GM23248 (cell line): ENCODE measurements around the gene ZNF563. TPM values are rescaled to one million over a fixed set of nuclear protein-coding genes. Genes with fewer than 3 reads are reported as not detected.

Experiments
- DNase-seq: peaks from one replicate; pipeline ENCODE4 v3.0.0-alpha.2; 2015
- H2AFZ ChIP-seq: fragments of 200-600 bp; sonication (generic); 2 replicates; pipeline ENCODE4 v1.6.1; 2016; ENCODE audit warnings: antibody characterized with exemption
- H3F3A ChIP-seq: fragments of 200-600 bp; sonication (generic); 2 replicates; pipeline ENCODE4 v1.6.1; 2016; ENCODE audit warnings: mild to moderate bottlenecking, antibody characterized with exemption, mixed run types; ENCODE audit not compliant: insufficient read depth
- H3K27ac ChIP-seq: fragments of 200-600 bp; sonication (generic); 2 replicates; pipeline ENCODE4 v1.5.1; 2016; ENCODE audit warnings: mild to moderate bottlenecking
- H3K27me3 ChIP-seq: fragments of 200-600 bp; sonication (generic); replicated peaks from 2 replicates; pipeline ENCODE4 v1.6.1; 2016; ENCODE audit warnings: mild to moderate bottlenecking; ENCODE audit not compliant: insufficient read depth
- H3K36me3 ChIP-seq: fragments of 200-600 bp; sonication (generic); 2 replicates; pipeline ENCODE4 v1.6.1; 2016; ENCODE audit warnings: low read depth, mild to moderate bottlenecking
- H3K4me1 ChIP-seq: fragments of 200-600 bp; sonication (generic); 2 replicates; pipeline ENCODE4 v1.6.1; 2016; ENCODE audit warnings: mild to moderate bottlenecking; ENCODE audit not compliant: insufficient read depth
- H3K4me2 ChIP-seq: fragments of 200-600 bp; sonication (generic); one replicate; pipeline ENCODE4 v1.6.1; 2016; ENCODE audit warnings: mild to moderate bottlenecking; ENCODE audit not compliant: unreplicated experiment
- H3K4me3 ChIP-seq: fragments of 200-600 bp; sonication (generic); 2 replicates; pipeline ENCODE4 v1.5.1; 2016; ENCODE audit warnings: mild to moderate bottlenecking
- H3K79me2 ChIP-seq: fragments of 200-600 bp; sonication (generic); 2 replicates; pipeline ENCODE4 v1.6.1; 2016; ENCODE audit warnings: mild to moderate bottlenecking; ENCODE audit not compliant: insufficient read depth
- H3K9ac ChIP-seq: fragments of 200-600 bp; sonication (generic); 2 replicates; pipeline ENCODE4 v1.6.1; 2016; ENCODE audit warnings: mild to moderate bottlenecking
- H3K9me2 ChIP-seq: fragments of 200-600 bp; sonication (generic); 2 replicates; pipeline ENCODE4 v1.6.1; 2016; ENCODE audit warnings: mixed run types, mild to moderate bottlenecking, moderate library complexity; ENCODE audit not compliant: insufficient read depth
- H3K9me3 ChIP-seq: fragments of 200-600 bp; sonication (generic); one replicate; pipeline ENCODE4 v1.6.1; 2017; ENCODE audit warnings: low read depth
- H4K20me1 ChIP-seq: fragments of 200-600 bp; sonication (generic); 2 replicates; pipeline ENCODE4 v1.6.0; 2016; ENCODE audit not compliant: insufficient read depth
- EZH2 ChIP-seq: fragments of 200-600 bp; sonication (generic); IDR thresholded peaks from 2 replicates; pipeline ENCODE4 v1.6.1; 2018; ENCODE audit warnings: antibody characterized with exemption, mild to moderate bottlenecking; ENCODE audit not compliant: insufficient read depth, poor library complexity, severe bottlenecking
- EZH2phosphoT487 ChIP-seq: fragments of 200-600 bp; sonication (generic); IDR thresholded peaks from 2 replicates; pipeline ENCODE4 v1.6.1; 2018; ENCODE audit warnings: antibody characterized with exemption, moderate library complexity, mild to moderate bottlenecking, low read depth; ENCODE audit not compliant: insufficient read depth
- WGBS, 2 experiments: methylation state at CpG; one replicate each; pipeline ENCODE4 v1.1.6; 2015 to 2017; ENCODE audit warnings: low lambda C conversion rate in 2 of 2, low coverage in 1 of 2; ENCODE audit errors: missing lambda C conversion rate in 2 of 2; 5-methylcytosine and 5-hydroxymethylcytosine counted together
- in situ Hi-C: fragments of 300-500 bp; cut with MboI; formaldehyde crosslinking; loops from 2 replicates; pipeline ENCODE4 v1.15.0; 2020
- polyA plus RNA-seq: library from polyadenylated mRNA; unstranded; fragments of >200 nt; fragmentation: Nextera tagmentation; extraction: Ambion mirVana; gene quantifications from 2 replicates; pipeline ENCODE4 v1.2.1, GENCODE V29; 2016
- total RNA-seq: library from RNA; depleted of rRNA; stranded (reverse); fragments of >200 nt; shearing (Covaris generic); gene quantifications from 2 replicates; pipeline ENCODE4 v1.2.3, GENCODE V29; 2014

ZNF563 gene
- total and polyA plus RNA-seq, 2 experiments from 2014 or later: 1.8 to 2.6 TPM

GRCh38 chr19:12350890-12351197 is 17.4 kb upstream of the ZNF563 start:
- H4K20me1 ChIP-seq: no peaks in the 10 kb centered on the region
- no peak overlapping the region for H3K4me3 ChIP-seq
- DNase-seq: peak; percentile 39
- no peak overlapping the region for H2AFZ ChIP-seq
- no peaks in the 10 kb centered on the region for H3K79me2 ChIP-seq
- H3K36me3 ChIP-seq: peaks cover 45% of the 10 kb centered on the region
- no peaks in the 10 kb centered on the region for H3K27me3 ChIP-seq
- no peaks in the 10 kb centered on the region for H3K9me2 ChIP-seq
- peaks cover 16% of the 10 kb centered on the region for H3K9me3 ChIP-seq
- no peaks in the 10 kb centered on the region for H3K4me1 ChIP-seq
- TF ChIP-seq EZH2 (no peak), EZH2phosphoT487 (no peak)
- no peak overlapping the region for H3K9ac ChIP-seq
- H3K4me2 ChIP-seq: no peak overlapping the region
- H3F3A ChIP-seq: peaks cover 15% of the 10 kb centered on the region; the same call in 1 of the 2 replicates
- H3K27ac ChIP-seq: no peak overlapping the region
- 88 to 89% methylated on average over 5 of the region's 5 CpGs for WGBS, 2 experiments
- in situ Hi-C loops: no loop called here

- Histone ChIP-seq H3K4me3 (no peak overlapping the region), H3F3A (peaks cover 15% of the 10 kb centered on the region; the same call in 1 of the 2 replicates), H3K27me3 (no peaks in the 10 kb centered on the region), H3K4me1 (no peaks in the 10 kb centered on the region), H4K20me1 (no peaks in the 10 kb centered on the region), H2AFZ (no peak overlapping the region), H3K9me3 (peaks cover 16% of the 10 kb centered on the region), H3K9me2 (no peaks in the 10 kb centered on the region), H3K9ac (no peak overlapping the region), H3K27ac (no peak overlapping the region), H3K36me3 (peaks cover 45% of the 10 kb centered on the region), H3K4me2 (no peak overlapping the region), H3K79me2 (no peaks in the 10 kb centered on the region)
- in situ Hi-C loops: no loop called here
- DNase-seq: no peak
- 90 to 97% methylated on average over 8 of the region's 8 CpGs for WGBS, 2 experiments
- no peak for TF ChIP-seq EZH2
- TF ChIP-seq EZH2phosphoT487: no peak
These were observed 16.9 kb upstream of the ZNF563 start for GRCh38 chr19:12350185-12350889.

GRCh38 chr19:12346896-12347295 is 13.5 kb upstream of the ZNF563 start:
- Histone ChIP-seq H3K27me3 (no peaks in the 10 kb centered on the region), H3K27ac (no peak overlapping the region), H3K79me2 (no peaks in the 10 kb centered on the region), H3K9me3 (peaks cover 9% of the 10 kb centered on the region), H3F3A (peaks cover 15% of the 10 kb centered on the region; the same call in 1 of the 2 replicates), H3K9ac (no peak overlapping the region), H4K20me1 (no peaks in the 10 kb centered on the region), H3K4me1 (no peaks in the 10 kb centered on the region), H3K9me2 (no peaks in the 10 kb centered on the region), H2AFZ (no peak overlapping the region), H3K4me3 (no peak overlapping the region), H3K4me2 (no peak overlapping the region), H3K36me3 (peaks cover 30% of the 10 kb centered on the region)
- 70 to 76% methylated on average over 2 of the region's 2 CpGs for WGBS, 2 experiments
- no peak for DNase-seq
- in situ Hi-C loops: no loop called here
- TF ChIP-seq EZH2 (no peak), EZH2phosphoT487 (no peak)

- H3K9me3 ChIP-seq: peaks cover 8% of the 10 kb centered on the region
- DNase-seq: no peak
- H3K4me2 ChIP-seq: no peak overlapping the region
- no peaks in the 10 kb centered on the region for H4K20me1 ChIP-seq
- H3K36me3 ChIP-seq: peaks cover 15% of the 10 kb centered on the region
- 89 to 100% methylated on average over 1 of the region's 1 CpG for WGBS, 2 experiments
- TF ChIP-seq EZH2 (no peak), EZH2phosphoT487 (no peak)
- H3K4me1 ChIP-seq: no peaks in the 10 kb centered on the region
- H3K4me3 ChIP-seq: no peak overlapping the region
- H3K9me2 ChIP-seq: no peaks in the 10 kb centered on the region
- no peaks in the 10 kb centered on the region for H3K27me3 ChIP-seq
- H3F3A ChIP-seq: peaks cover 6% of the 10 kb centered on the region; the same call in 1 of the 2 replicates
- no peak overlapping the region for H2AFZ ChIP-seq
- no peaks in the 10 kb centered on the region for H3K79me2 ChIP-seq
- in situ Hi-C loops: no loop called here
- no peak overlapping the region for H3K27ac ChIP-seq
- no peak overlapping the region for H3K9ac ChIP-seq
These were observed 11.8 kb upstream of the ZNF563 start for GRCh38 chr19:12345197-12345596.
